ENCODE data around the gene ZKSCAN3.

GRCh38 chr6:28357036-28357435 lies 7.3 kb downstream of the ZKSCAN3 start:
- TF ChIP-seq, protein P1, sequence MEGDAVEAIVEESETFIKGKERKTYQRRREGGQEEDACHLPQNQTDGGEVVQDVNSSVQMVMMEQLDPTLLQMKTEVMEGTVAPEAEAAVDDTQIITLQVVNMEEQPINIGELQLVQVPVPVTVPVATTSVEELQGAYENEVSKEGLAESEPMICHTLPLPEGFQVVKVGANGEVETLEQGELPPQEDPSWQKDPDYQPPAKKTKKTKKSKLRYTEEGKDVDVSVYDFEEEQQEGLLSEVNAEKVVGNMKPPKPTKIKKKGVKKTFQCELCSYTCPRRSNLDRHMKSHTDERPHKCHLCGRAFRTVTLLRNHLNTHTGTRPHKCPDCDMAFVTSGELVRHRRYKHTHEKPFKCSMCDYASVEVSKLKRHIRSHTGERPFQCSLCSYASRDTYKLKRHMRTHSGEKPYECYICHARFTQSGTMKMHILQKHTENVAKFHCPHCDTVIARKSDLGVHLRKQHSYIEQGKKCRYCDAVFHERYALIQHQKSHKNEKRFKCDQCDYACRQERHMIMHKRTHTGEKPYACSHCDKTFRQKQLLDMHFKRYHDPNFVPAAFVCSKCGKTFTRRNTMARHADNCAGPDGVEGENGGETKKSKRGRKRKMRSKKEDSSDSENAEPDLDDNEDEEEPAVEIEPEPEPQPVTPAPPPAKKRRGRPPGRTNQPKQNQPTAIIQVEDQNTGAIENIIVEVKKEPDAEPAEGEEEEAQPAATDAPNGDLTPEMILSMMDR (IDR thresholded peaks at IDR 0.05): no peak
- no peak for TF ChIP-seq POLR2A (IDR thresholded peaks at IDR 0.05)

All from lower leg skin (tissue), 3 donors.